WI38 (cell line): ENCODE measurements around the gene CES2.
A peak's percentile ranks its signal among the peaks of the same experiment; 100 is the strongest.
"Not testable (repeated sequence)": the region's sequence is repeated elsewhere in the genome, so short reads cannot be mapped to it uniquely, and the experiment has no call there.

ENCODE experiments used
- H3K4me3 ChIP-seq: 2 replicates; pipeline ENCODE4 v1.5.1; 2011; ENCODE audit warnings: low read depth, mild to moderate bottlenecking, control low read depth, low read length
- CTCF ChIP-seq: IDR thresholded peaks from 2 replicates; pipeline ENCODE4 v1.5.1; 2012; ENCODE audit warnings: low read depth, mild to moderate bottlenecking, control low read depth, low read length

The CES2 gene

GRCh38 chr16:66972983-66973382, 37.7 kb downstream of the CES2 start:
- TF ChIP-seq CTCF, result no peak
- no peak overlapping the region for H3K4me3 ChIP-seq

- no peak overlapping the region for H3K4me3 ChIP-seq
- no peak for TF ChIP-seq CTCF
Observed at GRCh38 chr16:66973716-66974115, 38.4 kb downstream of the CES2 start.

GRCh38 chr16:66974156-66974931, 39.0 kb downstream of the CES2 start:
- not testable (repeated sequence) for H3K4me3 ChIP-seq

GRCh38 chr16:66974932-66975246, 39.6 kb downstream of the CES2 start:
- H3K4me3 ChIP-seq, result not testable (repeated sequence)

GRCh38 chr16:66975302-66975893, 40.1 kb downstream of the CES2 start:
- no peak for TF ChIP-seq CTCF
- no peak overlapping the region for H3K4me3 ChIP-seq

- no peak overlapping the region for H3K4me3 ChIP-seq
- no peak for TF ChIP-seq CTCF
Observed at GRCh38 chr16:66976746-66977145, 41.4 kb downstream of the CES2 start.

- H3K4me3 ChIP-seq, result no peak overlapping the region
- TF ChIP-seq CTCF, result peak; percentile 85
Observed at GRCh38 chr16:66977341-66978113, 42.2 kb downstream of the CES2 start.

GRCh38 chr16:66979011-66979717, 43.8 kb downstream of the CES2 start:
- no peak for TF ChIP-seq CTCF
- no peak overlapping the region for H3K4me3 ChIP-seq
